CD4-positive, alpha-beta T cell (primary cell): ENCODE measurements around the gene SERGEF. TPM values are rescaled to one million over a fixed set of nuclear protein-coding genes. Genes with fewer than 3 reads are reported as not detected.

ENCODE experiments used
- ATAC-seq: fragments of 200-7000 bp; cut with Tn5 transposase; one replicate; pipeline ENCODE4 v1.10.0; 2022; ENCODE audit warnings: mild to moderate bottlenecking; ENCODE audit not compliant: poor library complexity
- CTCF ChIA-PET: fragments of 350-600 bp; sonication (Branson Sonifier 250); formaldehyde crosslinking; loops from one replicate; lab custom pipeline; 2021; ENCODE audit warnings: antibody characterized with exemption, inconsistent platforms; lab: Charles Lee
- POLR2A ChIA-PET: fragments of 350-600 bp; sonication (Branson Sonifier 250); formaldehyde crosslinking; loops from one replicate; lab custom pipeline; 2021; ENCODE audit warnings: antibody characterized with exemption, inconsistent platforms; lab: Charles Lee
- DNase-seq, 14 experiments: peaks; one replicate each; pipeline ENCODE4 v3.0.0-alpha.2; 2013 to 2020; ENCODE audit warnings: mixed read lengths in 2 of 14
- H3K27ac ChIP-seq, 2 donors: one replicate each; pipeline versions ENCODE4 v1.5.1 to v1.7.0; 2013; ENCODE audit warnings: low read length in 2 of 2, low read depth in 1 of 2, mild to moderate bottlenecking in 1 of 2
- H3K27me3 ChIP-seq, 2 experiments: 1 replicate in 1 of 2; 2 replicates in 1 of 2; pipeline versions ENCODE4 v1.6.1 to v1.7.0; 2013; ENCODE audit warnings: low read length in 2 of 2, control low read depth in 1 of 2, mild to moderate bottlenecking in 1 of 2, moderate library complexity in 1 of 2; ENCODE audit not compliant: insufficient read depth in 2 of 2, control insufficient read depth in 1 of 2
- H3K36me3 ChIP-seq: one replicate; pipeline ENCODE4 v1.6.1; 2013; ENCODE audit warnings: low read length, control low read depth; ENCODE audit not compliant: insufficient read depth
- H3K4me1 ChIP-seq: one replicate; pipeline ENCODE4 v1.6.1; 2013; ENCODE audit warnings: low read length, control low read depth; ENCODE audit not compliant: insufficient read depth
- H3K4me3 ChIP-seq: one replicate; pipeline ENCODE4 v1.5.1; 2013; ENCODE audit warnings: mild to moderate bottlenecking, low read length, moderate library complexity
- H3K9me3 ChIP-seq, 2 experiments: 1 replicate in 1 of 2; 2 replicates in 1 of 2; pipeline versions ENCODE4 v1.6.1 to v1.7.0; 2013; ENCODE audit warnings: low read length in 2 of 2, mild to moderate bottlenecking in 2 of 2, control low read depth in 1 of 2, moderate library complexity in 1 of 2; ENCODE audit not compliant: control insufficient read depth in 1 of 2, insufficient read depth in 1 of 2
- H3K27ac Mint-ChIP-seq: one replicate; pipeline ENCODE4 v1.8.0; 2020; ENCODE audit warnings: mixed read lengths
- H3K27me3 Mint-ChIP-seq: one replicate; pipeline ENCODE4 v1.8.0; 2021; ENCODE audit warnings: mixed read lengths
- H3K36me3 Mint-ChIP-seq: one replicate; pipeline ENCODE4 v1.8.0; 2021; ENCODE audit warnings: low read depth, mixed read lengths
- H3K4me1 Mint-ChIP-seq: one replicate; pipeline ENCODE4 v1.8.0; 2021; ENCODE audit warnings: low read depth, mixed read lengths
- H3K4me3 Mint-ChIP-seq: one replicate; pipeline ENCODE4 v1.8.0; 2020; ENCODE audit warnings: mild to moderate bottlenecking, mixed read lengths
- H3K9me3 Mint-ChIP-seq: one replicate; pipeline ENCODE4 v1.8.0; 2020; ENCODE audit warnings: mixed read lengths
- intact Hi-C, 2 experiments: fragments of 100-400 bp; cut with DNase I in 1 of 2; cut with micrococcal nuclease in 1 of 2; formaldehyde crosslinking; loops; one replicate each; pipeline versions ENCODE4 v1.15.1 to v1.9.0; 2023 to 2025; cut with DNase I, micrococcal nuclease
- total RNA-seq, 174 experiments: library from RNA in 2 of 174; stranded (reverse) in 2 of 174; gene quantifications; one replicate each; pipeline ENCODE4 v1.2.3 and lab custom pipeline; 2021 to 2026
- TF ChIP-seq, protein P1 (sequence below): fragments of 200-600 bp; IDR thresholded peaks from one replicate; pipeline ENCODE4 v1.8.0; 2022; ENCODE audit warnings: antibody characterized with exemption, mild to moderate bottlenecking

The SERGEF gene
- total RNA-seq, 2 experiments from 2014 or later: 35.2 to 37.1 TPM

DNA sequence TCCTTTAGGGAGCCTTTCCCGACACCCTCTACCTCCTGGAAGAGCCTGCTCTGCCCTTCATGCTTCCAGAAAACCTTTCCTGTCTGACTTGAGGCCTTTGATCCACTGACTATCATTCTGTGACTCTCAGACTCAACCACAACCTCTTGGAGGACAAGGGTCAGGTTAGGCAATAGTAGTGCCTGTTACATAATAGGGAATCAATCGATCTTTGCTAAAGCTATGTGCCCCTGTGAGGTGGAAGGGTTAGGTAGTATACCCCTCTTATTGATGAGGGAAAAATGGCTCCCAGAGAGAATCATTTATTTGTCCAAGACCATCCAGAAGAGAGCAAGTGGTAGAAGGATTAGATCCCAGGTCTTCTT, 262.1 kb downstream of the SERGEF start:
- DNase-seq (no peak), ATAC-seq (no peak)
- Mint-ChIP-seq H3K36me3 (no peaks in the 10 kb centered on the region), H3K27ac (no peak overlapping the region), H3K4me3 (no peak overlapping the region), H3K9me3 (no peaks in the 10 kb centered on the region), H3K4me1 (no peaks in the 10 kb centered on the region), H3K27me3 (peaks cover 22% of the 10 kb centered on the region)
- intact Hi-C loops: no loop called here
- Histone ChIP-seq H3K4me3 (no peak overlapping the region), H3K9me3 (no peaks in the 10 kb centered on the region), H3K27ac (no peak overlapping the region), H3K4me1 (no peaks in the 10 kb centered on the region), H3K36me3 (no peaks in the 10 kb centered on the region), H3K27me3 (peaks cover 0 to 3% of the 10 kb centered on the region in 2 experiments)
- TF ChIP-seq, protein P1, sequence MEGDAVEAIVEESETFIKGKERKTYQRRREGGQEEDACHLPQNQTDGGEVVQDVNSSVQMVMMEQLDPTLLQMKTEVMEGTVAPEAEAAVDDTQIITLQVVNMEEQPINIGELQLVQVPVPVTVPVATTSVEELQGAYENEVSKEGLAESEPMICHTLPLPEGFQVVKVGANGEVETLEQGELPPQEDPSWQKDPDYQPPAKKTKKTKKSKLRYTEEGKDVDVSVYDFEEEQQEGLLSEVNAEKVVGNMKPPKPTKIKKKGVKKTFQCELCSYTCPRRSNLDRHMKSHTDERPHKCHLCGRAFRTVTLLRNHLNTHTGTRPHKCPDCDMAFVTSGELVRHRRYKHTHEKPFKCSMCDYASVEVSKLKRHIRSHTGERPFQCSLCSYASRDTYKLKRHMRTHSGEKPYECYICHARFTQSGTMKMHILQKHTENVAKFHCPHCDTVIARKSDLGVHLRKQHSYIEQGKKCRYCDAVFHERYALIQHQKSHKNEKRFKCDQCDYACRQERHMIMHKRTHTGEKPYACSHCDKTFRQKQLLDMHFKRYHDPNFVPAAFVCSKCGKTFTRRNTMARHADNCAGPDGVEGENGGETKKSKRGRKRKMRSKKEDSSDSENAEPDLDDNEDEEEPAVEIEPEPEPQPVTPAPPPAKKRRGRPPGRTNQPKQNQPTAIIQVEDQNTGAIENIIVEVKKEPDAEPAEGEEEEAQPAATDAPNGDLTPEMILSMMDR: no peak
- ChIA-PET CTCF (no interaction called here), POLR2A (no interaction called here)

DNA sequence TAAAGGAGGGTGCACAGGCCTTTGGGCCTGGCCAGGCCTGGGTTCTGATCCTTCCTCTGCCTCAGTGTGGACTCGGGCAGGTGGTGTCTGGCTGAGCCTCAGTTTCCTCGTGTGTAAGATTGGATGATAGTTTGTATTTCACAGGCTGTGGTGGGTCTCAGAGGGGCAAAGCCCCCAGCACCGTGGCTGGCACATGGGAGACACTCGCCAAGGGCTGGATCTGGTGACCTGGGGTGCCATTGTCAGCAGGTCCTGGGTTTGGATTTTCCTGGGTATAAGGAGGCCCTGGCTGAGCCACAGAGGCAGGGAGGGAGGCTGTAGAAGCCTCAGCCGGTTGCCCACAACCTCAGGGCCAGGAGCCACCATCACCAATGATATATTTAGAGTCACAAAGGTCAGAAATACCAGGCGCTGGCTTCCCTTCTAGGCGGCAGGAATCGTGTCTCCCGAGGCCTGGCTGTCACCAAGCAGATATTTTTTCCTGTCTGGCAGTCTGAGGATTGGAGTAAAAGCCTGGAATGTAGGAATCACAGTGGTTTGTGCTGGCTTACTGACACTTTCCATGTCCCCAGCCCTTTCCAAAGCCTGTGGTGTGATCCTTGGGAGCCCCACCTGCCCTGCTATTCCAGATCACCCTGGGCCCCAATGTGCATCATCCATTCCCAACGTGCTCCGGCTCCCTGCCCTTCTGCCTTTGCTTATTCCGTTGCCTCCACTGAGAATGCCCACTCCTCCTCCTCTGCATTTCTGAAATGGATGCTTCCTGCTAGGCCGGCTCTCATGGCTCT, 262.6 kb downstream of the SERGEF start:
- TF ChIP-seq, protein P1: no peak
- H3K36me3 Mint-ChIP-seq: no peaks in the 10 kb centered on the region
- H3K4me3 ChIP-seq: no peak overlapping the region
- ChIA-PET CTCF (no interaction called here), POLR2A (no interaction called here)
- no peaks in the 10 kb centered on the region for H3K4me1 Mint-ChIP-seq
- intact Hi-C loops: no loop called here
- H3K27me3 ChIP-seq: peaks cover 0 to 3% of the 10 kb centered on the region in 2 experiments
- no peak overlapping the region for H3K27ac ChIP-seq
- peaks cover 26% of the 10 kb centered on the region for H3K27me3 Mint-ChIP-seq
- no peak for DNase-seq
- no peaks in the 10 kb centered on the region for H3K4me1 ChIP-seq
- no peak for ATAC-seq
- no peaks in the 10 kb centered on the region for H3K9me3 Mint-ChIP-seq
- H3K27ac Mint-ChIP-seq: no peak overlapping the region
- H3K4me3 Mint-ChIP-seq: no peak overlapping the region
- H3K9me3 ChIP-seq: peaks cover 0 to under 1% of the 10 kb centered on the region in 2 experiments
- H3K36me3 ChIP-seq: no peaks in the 10 kb centered on the region

DNA sequence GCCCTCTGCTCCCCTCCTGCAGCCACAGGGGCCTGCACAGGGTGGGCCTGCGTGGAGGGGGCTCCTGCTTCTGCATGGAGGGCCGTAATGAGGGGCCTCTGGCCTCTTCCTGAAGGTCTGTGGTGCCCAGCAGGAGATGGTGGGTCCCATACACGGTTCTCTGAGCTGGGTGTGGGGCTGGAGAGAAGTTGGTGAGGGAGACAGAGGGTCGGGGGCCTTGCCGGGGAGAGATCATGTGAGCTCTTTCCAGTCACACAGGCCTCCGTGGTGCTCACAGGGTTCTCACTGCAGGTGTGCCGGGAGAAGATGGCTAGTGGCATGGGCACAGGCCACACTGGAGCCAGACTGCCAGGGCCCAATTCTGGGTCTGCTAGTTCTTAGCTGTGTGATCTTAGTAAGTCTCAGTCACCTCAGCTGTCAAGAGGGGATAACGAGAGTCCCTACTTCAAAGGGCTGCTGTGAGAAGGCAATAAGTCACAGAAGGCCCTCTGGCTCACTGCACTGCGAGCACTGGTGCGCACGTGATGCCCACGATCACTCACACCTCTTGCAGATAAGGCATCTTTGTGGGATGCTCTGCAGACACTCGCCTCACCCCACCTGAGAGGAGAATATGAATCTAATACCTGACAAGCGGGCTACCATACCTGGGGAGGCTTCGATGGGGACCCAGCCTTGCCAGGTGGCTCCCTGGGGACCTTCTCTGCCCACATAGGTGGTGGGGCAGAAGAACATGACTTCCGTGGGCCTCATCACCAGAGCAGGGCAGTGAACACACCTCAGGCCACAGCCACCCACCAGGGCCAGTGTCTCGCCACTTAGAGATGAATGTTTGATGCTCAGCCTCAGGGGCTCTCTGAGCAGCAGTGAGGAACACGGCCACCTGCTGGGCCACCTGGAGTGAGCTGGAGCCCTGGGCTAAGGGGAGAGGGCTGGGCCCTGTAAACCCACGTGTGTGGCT, 263.8 kb downstream of the SERGEF start:
- Mint-ChIP-seq H3K4me3 (no peak overlapping the region), H3K27me3 (peaks cover 31% of the 10 kb centered on the region), H3K27ac (no peak overlapping the region), H3K36me3 (no peaks in the 10 kb centered on the region), H3K4me1 (no peaks in the 10 kb centered on the region), H3K9me3 (no peaks in the 10 kb centered on the region)
- TF ChIP-seq, protein P1: no peak
- ChIA-PET POLR2A (no interaction called here), CTCF (no interaction called here)
- H3K27ac ChIP-seq: no peak overlapping the region
- H3K4me1 ChIP-seq: no peaks in the 10 kb centered on the region
- DNase-seq (no peak), ATAC-seq (no peak)
- intact Hi-C loops: no loop called here
- H3K9me3 ChIP-seq: peaks cover 0 to 9% of the 10 kb centered on the region in 2 experiments
- H3K27me3 ChIP-seq: peaks cover 0 to 3% of the 10 kb centered on the region in 2 experiments
- no peak overlapping the region for H3K4me3 ChIP-seq
- no peaks in the 10 kb centered on the region for H3K36me3 ChIP-seq
